Mesangial cell (primary cell): ENCODE results near the gene ZC4H2. TPM values are rescaled to one million over a fixed set of nuclear protein-coding genes. Genes with fewer than 3 reads are reported as not detected.

Experiments
- total RNA-seq: library from RNA; depleted of rRNA; stranded (reverse); fragments of >200 nt; gene quantifications from 2 replicates; pipeline ENCODE4 v1.2.3, GENCODE V29; 2015

ZC4H2 gene, protein sequence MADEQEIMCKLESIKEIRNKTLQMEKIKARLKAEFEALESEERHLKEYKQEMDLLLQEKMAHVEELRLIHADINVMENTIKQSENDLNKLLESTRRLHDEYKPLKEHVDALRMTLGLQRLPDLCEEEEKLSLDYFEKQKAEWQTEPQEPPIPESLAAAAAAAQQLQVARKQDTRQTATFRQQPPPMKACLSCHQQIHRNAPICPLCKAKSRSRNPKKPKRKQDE
- total RNA-seq = 9.3 and 11.6 TPM in 2 replicates

DNA sequence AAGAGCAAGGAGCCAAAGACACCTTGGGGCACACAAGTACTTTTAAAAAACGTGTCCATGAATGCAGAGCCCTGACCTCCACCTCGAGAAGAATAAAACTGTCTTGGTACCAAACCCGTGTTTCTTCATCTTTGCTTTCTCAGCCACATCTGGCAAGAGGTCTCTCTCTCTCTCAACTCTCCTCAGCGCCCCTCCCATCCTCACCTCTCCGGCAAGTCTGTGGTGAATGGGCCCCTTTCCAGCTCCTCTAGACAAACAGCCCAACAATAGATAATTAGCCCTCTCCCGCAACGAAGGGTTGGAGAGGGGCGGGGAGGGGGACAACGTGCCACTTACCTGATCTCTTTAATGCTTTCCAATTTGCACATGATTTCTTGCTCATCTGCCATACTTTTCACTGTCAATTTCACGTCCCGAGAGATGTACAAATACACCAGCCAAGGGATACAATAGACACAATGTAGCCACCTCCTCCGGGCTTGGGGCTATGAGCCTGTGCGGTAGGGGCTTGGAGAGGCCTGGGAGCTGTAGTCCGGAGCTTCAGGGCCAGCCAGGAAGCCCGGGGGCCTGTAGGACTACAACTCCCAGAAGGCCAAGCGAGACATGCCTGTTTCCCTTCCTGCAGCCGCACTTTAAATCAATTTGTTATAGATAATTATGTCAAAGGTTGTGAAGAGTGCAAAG is at the start of gene ZC4H2:
TSS of gene ZC4H2 (minus strand) at position 462 of the 684 bp plus-strand sequence. CDS start at position 389, 73 bp downstream.

Other genes with a start within 250 kb of the ZC4H2 start
- under 0.01 TPM in 2 replicates for gene ZC3H12B, start 58.4 kb upstream of the ZC4H2 start, total RNA-seq